GM18907 (cell line): ENCODE results near the gene AOC2.
"Not testable (repeated sequence)": the region's sequence is repeated elsewhere in the genome, so short reads cannot be mapped to it uniquely, and the experiment has no call there.

ENCODE experiments used
- ATAC-seq: cut with Tn5 transposase; IDR thresholded peaks from one replicate; pipeline ENCODE4 v1.9.1; 2021; ENCODE audit warnings: mild to moderate bottlenecking, moderate library complexity; ENCODE audit not compliant: unreplicated experiment

AOC2 gene

DNA sequence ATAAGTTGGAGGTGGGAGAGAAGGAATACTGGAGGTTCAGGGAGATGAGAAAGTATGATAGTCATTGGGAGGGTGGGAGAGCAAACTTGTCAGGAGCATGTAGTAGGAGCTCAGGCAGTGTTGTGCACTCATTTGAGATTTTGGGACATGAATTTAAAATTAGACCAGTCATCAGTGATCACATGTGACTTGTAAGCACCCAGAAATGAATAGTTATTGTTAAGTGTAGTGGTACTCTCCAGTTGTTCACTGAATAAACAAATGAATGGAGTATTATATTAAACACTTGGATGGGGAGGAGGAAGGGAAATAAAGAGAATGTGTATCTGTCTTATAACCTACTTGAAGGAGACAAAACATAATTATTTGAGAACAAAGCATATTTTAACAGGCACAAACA is 13.4 kb upstream of the AOC2 start:
- no peak for ATAC-seq

DNA sequence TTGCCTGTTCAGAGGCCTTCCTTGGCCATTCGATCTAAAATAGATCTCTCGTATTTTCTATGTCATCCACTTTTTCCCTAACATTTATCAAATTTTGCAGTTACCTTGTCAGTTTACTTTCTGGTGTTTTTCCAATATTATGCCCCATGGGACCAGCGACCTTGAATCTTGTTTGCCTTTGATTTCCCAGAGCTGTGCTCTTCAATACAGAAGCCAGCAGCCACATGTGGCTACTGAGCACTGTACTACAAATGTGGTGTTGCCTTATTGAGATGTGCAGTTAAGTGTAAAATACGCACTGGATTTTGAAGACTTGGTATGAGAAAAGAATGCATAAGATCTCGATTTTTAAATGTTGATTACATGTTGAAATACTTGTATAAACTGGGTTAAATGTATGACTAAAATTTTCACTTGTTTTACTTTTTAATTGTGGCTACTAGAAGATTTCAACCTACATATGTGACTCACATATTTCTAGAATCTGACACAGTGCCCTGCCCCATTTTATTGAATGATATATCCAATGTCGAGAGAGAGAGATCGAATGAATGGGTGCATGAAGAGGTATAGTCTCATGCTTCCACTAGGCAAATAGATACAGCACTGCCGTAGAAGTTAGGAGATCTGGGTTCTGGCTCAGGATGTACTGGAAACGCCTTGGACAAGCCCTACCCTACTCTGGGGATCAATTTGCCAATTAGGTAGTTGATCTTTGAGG is 12.0 kb upstream of the AOC2 start:
- no peak for ATAC-seq

DNA sequence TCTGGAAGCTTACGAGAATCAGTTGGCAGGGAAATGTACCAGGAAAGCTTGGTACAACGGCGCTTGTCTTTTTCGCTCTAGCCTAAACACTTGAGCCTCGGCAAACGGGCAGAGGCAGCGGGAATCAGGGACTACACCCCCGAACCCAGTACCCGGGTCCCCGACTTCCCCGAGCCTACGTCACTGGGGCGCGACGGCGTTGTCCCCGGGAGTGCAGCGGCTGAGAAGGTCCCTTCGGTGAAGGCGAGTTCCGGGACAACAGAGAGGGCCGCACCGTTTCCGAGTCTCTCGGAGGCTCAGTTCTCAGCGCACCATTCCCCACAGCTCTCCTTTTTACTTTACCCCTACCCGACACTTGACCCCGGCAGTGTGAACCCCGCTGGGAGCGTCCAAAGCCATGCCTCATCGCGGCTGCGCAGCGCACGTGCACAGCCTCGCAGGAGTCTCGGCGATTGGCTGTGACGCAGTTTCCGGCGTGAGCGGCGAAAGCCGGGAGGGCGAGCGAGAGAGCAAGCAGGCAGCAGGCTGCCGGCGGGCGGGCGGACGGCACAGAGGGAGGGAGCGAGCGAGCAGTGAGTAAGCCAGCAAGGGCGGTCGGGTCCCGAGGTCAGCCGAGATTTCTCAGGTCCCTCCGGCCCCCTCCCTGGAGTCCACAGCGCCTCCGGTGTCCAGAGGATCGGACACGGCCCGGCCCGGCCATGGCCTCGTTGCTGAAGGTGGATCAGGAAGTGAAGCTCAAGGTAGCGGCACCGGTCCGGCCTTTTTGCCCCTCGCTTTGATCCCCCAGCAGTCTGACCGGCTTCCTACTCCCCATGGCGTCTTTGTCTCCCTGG is 11.2 kb upstream of the AOC2 start, which contains the start of gene PSME3:
PSME3 (plus strand) TSS at position 464 of the 833 bp plus-strand sequence; CDS start at position 699, 235 bp downstream.
- peak; percentile 87 for ATAC-seq

DNA sequence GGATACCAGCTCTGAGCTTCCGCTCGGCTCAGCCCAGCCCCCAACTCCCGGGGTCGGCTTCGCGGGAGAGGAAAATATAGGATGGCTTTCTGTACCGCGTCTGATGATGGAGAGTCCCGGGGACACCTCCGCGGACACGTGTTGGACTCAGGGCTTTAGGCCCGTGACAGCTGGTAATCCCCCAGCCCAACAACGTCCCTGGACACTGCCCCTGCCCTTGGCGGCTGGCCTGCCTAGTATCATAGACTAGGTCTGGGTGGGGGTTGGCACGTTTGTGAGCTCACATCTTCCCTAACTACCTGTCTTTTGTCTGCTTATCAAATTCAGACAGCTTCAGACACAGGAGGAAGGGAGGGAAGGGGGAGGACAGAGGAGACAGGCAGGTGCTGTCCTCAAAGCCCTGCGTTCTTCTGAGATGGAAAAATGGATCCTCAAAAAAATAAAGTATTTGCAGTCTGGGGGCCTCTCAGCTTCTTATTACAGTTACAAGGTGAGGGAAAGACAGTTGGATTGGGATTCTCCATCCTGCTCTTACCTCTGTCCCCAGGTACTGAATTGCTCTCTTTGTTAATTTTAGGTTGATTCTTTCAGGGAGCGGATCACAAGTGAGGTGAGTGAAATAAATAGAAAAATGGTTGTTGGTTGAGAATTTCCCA is 10.5 kb upstream of the AOC2 start:
- ATAC-seq, result peak; percentile 2

DNA sequence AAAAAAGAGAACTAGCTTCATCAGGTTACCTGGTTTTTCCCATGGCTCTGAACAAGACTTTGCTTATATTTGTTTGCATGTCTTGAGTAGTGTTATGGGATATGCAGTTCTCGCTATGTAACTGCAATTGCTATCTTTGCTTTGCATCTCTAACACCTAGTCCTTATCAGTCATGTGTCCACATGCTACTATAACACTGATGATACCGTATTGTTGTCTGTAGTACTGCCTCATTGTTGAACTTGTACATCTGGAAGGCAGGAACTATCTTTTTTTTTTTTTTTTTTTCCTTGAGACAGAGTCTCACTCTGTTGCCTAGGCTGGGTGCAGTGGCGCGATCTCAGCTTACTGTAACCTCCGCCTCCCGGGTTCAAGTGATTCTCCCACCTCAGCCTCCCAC is 8.6 kb upstream of the AOC2 start:
- ATAC-seq, result no peak

DNA sequence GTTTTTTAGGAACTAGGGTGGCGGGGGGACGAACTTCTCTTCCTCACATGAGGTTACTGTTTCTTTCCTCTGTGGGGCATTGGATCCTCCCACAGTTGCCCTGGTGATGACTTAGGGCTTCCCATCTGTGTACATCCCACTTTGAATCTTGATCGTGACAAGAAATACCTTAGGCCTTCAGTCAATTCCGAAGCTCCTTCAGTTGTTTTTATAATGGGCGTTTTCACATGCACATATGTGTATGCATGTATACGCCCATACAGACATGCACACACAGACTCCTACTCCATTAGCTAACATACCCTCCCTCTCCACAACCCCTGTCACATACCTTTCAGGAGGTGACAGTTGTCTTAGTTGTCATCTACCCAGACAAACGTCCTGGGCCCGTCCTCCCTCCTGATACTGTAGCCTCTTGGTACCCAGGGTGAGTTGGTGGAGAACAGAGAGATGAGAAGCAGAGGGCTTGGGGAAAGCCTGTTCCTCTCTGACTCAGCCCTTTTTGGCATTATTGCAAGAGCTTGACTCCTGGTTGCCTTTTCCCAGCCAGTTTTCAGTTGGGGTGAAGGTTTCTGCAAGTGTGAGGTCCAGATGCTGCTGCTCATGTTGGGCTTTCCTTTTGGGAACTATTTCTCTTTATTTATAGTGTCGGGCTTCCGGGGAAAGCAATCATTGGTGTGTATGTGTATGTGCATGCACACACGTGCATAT is 2.2 kb upstream of the AOC2 start:
- ATAC-seq, result no peak

DNA sequence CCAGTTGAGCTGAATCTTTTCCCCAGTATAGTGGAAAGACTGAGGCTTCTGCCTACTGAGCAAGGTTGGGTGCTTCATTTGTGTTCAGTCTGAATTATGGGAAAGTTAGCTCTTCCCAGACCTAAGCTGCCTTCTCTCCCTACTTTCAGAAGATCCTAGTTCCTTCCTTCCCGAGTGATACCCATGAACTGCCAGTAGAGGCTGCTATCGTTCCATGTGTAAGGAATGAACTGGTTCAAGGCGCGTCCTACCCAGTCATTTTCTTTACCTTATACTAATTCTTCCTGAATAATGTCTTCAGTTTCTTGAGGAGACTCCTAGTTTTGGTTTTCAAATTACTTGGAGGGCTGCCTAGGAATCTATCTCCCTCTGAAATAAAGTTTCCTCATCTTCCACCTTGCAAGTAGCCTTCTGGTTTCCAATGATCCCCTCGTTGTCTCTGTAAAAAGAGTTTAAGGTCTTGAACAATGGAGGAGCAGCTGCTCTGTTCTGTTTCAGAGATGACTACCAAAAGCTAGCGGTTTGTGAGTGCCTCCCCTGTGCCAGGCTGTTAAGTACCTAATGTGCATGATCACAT is 934 bp upstream of the AOC2 start:
- ATAC-seq, result no peak

DNA sequence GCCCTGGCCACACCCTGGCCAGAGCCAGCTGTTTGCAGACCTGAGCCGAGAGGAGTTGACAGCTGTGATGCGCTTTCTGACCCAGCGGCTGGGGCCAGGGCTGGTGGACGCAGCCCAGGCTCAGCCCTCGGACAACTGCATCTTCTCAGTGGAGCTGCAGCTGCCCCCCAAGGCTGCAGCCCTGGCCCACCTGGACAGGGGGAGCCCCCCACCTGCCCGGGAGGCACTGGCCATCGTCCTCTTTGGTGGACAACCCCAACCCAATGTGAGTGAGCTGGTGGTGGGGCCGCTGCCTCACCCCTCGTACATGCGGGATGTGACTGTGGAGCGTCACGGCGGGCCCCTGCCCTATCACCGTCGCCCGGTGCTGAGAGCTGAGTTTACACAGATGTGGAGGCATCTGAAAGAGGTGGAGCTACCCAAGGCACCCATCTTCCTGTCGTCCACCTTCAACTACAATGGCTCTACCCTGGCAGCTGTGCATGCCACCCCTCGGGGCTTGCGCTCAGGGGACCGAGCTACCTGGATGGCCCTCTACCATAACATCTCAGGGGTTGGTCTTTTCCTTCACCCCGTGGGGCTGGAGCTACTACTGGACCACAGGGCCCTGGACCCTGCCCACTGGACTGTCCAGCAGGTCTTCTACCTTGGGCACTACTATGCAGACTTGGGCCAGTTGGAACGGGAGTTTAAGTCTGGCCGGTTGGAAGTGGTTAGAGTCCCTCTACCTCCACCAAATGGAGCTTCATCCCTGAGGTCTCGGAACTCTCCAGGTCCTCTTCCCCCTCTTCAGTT is 578 bp downstream of the AOC2 start:
- no peak for ATAC-seq

DNA sequence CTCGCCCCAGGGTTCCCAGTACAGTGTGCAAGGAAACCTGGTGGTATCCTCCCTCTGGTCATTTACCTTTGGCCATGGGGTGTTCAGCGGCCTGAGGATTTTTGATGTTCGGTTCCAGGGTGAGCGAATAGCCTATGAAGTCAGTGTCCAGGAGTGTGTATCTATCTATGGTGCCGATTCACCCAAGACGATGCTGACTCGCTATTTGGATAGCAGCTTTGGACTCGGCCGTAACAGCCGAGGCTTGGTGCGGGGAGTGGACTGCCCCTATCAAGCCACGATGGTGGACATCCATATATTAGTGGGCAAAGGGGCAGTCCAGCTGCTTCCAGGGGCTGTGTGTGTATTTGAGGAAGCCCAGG is 1.2 kb downstream of the AOC2 start:
- ATAC-seq, result no peak

DNA sequence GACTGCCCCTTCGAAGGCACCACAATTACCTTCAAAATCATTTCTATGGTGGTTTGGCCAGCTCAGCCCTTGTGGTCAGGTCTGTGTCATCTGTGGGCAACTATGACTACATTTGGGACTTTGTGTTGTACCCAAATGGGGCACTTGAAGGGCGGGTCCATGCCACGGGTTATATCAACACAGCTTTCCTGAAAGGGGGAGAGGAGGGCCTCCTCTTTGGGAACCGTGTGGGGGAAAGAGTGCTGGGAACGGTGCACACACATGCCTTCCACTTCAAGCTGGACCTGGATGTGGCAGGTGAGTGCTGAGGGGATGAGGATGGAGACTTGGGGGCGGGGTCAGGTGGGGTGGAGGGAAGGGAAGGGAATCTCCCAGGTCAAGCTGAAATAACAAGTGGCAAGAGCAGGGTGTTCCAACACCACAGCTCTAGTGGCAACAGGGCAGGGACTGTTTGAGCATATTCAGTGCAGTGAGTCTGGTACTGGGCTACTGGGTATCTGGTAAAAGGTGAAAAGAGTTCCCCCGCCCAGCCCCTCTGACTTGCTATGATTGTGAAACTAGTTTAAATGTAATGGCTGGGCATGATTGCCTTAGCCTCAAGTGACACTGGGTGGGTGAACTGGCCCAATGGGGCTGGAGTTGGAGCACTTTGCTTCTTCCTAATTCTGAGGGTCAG is 1.7 kb downstream of the AOC2 start:
- ATAC-seq, result no peak

DNA sequence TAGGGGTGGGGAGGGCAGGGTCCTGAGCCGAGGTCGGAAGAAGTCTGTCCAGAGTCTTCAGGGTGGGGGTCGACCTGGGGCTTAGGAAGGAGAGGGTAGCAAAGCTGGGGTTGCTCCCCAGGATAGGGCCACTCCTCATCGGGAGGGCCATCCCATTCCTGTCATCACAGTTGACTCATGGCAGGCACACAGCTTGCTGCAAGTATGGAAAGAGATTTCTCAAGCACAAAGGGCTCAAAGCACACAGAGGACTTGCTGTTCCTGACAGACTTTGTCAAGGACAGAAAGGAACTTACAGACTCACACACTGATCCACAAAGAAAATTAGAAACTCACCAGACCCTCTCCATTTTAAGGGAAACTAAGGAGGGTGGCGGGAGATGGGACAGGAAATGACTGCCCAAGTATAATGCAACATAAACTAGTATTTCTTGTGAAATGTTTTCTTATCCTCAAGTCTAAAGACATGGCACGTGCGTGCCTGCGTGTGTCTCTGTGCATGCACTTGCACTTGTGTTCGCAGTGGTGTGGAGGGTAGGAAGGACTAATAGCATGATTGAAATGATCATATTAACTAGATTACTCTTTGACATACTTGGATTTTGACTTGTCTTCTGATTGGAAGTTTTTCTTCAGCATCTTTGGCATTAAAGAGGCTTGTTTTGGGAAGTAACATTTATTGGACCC is 2.4 kb downstream of the AOC2 start:
- ATAC-seq, result no peak

DNA sequence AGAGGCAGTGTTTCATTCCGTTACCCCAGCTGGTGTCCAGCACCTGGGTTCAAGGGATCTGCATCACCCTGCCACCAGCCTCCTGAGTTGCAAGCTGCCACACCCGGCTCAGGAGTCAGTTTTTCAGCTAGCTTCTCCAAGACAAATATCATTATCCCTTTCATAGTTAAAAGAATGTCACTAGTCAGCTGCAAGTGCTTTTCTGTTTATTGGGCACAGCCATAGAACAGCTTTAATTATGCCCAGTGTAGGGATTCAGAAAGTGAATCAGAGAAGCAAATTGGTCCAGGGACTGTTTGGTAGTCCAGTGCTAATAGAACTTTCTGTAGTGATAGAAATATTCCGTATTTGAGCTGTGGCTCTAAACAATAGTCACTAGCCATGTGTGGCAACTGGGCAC is 3.7 kb downstream of the AOC2 start:
- no peak for ATAC-seq

DNA sequence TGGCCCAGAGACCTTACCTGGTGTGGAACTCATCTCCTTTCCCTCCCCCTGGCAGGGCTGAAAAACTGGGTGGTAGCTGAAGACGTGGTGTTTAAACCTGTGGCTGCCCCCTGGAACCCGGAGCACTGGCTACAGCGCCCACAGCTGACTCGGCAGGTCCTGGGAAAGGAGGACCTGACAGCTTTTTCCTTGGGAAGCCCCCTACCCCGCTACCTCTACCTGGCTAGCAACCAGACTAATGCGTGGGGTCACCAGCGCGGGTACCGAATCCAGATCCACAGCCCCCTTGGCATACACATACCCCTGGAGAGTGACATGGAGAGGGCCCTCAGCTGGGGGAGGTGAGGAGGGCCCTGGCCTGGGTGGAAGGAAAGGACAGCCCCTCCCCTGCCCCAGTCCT is 4.7 kb downstream of the AOC2 start:
- no peak for ATAC-seq

DNA sequence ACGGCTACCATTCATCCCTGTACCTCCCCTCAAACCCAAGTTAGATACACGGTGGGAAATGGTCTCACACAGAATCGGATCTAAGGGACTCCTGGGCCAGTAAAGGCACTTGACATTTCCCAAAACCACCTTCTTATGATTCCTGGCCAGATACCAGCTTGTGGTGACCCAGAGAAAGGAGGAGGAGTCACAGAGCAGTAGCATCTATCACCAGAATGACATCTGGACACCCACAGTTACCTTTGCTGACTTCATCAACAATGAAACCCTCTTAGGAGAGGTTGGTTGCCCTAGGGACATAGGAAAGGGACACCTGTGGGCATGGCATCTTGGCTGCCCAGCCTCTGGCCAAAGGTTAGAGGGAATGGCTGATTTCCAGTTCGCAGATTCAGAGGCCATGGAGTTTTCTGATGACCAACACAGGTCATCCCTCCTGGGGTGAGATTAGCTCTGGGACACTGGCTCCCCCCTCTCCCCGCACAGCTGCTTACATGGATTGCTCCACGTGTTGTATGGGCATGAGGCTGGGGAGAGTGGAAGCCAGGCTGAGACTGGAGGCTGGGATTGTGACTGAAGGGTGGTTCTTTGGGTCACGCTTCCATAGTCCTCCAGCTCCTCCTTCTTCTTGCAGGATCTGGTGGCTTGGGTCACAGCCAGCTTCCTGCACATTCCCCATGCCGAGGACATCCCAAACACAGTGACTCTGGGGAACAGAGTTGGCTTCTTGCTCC is 5.2 kb downstream of the AOC2 start:
- no peak for ATAC-seq

DNA sequence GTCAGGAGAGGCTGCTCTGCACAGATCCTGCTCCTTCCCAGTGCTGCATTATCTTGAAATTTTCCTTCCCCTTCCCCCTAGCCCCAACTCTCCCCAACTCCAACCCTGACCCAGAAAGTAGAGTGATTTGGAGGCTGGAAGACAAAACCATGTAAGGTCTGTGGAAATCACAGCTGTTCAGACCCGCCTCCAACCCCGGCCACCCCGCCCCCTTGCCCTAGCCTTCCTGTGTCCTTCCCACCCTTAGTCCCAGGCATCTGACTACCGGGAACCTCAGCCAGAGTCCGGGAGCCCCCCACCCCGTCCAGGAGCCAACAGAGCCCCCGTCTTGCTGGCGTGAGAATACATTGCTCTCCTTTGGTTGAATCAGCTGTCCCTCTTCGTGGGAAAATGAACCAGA is 6.6 kb downstream of the AOC2 start, which contains the start of gene AOC3:
AOC3 (plus strand) TSS at position 246 of the 400 bp plus-strand sequence; CDS start at position 391, 145 bp downstream.
- no peak for ATAC-seq

DNA sequence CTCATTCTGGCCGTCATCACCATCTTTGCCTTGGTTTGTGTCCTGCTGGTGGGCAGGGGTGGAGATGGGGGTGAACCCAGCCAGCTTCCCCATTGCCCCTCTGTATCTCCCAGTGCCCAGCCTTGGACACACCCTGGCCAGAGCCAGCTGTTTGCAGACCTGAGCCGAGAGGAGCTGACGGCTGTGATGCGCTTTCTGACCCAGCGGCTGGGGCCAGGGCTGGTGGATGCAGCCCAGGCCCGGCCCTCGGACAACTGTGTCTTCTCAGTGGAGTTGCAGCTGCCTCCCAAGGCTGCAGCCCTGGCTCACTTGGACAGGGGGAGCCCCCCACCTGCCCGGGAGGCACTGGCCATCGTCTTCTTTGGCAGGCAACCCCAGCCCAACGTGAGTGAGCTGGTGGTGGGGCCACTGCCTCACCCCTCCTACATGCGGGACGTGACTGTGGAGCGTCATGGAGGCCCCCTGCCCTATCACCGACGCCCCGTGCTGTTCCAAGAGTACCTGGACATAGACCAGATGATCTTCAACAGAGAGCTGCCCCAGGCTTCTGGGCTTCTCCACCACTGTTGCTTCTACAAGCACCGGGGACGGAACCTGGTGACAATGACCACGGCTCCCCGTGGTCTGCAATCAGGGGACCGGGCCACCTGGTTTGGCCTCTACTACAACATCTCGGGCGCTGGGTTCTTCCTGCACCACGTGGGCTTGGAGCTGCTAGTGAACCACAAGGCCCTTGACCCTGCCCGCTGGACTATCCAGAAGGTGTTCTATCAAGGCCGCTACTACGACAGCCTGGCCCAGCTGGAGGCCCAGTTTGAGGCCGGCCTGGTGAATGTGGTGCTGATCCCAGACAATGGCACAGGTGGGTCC is 7.2 kb downstream of the AOC2 start:
- not testable (repeated sequence) for ATAC-seq

DNA sequence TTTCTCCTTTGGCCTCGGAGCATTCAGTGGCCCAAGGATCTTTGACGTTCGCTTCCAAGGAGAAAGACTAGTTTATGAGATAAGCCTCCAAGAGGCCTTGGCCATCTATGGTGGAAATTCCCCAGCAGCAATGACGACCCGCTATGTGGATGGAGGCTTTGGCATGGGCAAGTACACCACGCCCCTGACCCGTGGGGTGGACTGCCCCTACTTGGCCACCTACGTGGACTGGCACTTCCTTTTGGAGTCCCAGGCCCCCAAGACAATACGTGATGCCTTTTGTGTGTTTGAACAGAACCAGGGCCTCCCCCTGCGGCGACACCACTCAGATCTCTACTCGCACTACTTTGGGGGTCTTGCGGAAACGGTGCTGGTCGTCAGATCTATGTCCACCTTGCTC is 8.0 kb downstream of the AOC2 start:
- ATAC-seq, result no peak
